ENCODE data around the gene ZBTB45. TPM values are rescaled to one million over a fixed set of nuclear protein-coding genes. Genes with fewer than 3 reads are reported as not detected.
A peak's percentile ranks its signal among the peaks of the same experiment; 100 is the strongest.
"Not testable (repeated sequence)": the region's sequence is repeated elsewhere in the genome, so short reads cannot be mapped to it uniquely, and the experiment has no call there.

Gene ZBTB45
- total and polyA plus RNA-seq, 9 of the 15 experiments (the other 6 are each of a cell fraction or from before 2014, with no cell fraction given), result 0.08 to 16.1 (median 1.8) TPM

DNA sequence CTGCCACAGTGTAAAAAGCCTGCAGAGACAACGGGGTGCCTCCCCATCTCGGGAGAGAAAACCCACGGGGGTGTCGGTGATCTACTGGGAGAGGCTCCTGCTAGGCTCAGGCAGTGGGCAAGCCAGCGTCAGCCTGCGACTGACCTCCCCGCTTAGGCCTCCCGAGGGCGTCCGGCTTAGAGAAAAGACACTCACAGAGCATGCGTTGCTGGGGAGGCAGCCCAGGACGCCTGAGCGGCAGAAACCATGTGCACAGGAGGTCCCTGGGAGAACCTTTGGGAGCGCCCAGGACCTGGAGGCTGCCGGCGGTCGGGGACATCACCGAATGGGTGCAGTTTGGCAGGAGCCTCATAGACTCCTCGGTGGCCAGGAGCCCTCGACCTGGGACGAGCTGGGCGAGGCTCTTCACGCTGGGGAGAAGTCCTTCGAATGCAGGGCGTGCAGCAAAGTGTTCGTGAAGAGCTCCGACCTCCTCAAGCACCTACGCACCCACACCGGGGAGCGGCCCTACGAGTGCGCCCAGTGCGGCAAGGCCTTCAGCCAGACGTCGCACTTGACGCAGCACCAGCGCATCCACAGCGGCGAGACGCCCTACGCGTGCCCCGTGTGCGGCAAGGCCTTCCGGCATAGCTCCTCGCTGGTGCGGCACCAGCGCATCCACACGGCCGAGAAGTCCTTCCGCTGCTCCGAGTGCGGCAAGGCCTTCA lies 48.6 kb downstream of the ZBTB45 start:
- H3K4me2 ChIP-seq (ENCODE audit: insufficient read depth, low read length); in situ Hi-C loops (cut with MboI); H3K27me3 ChIP-seq (ENCODE audit: control insufficient read depth in 2 of 2, insufficient read depth in 2 of 2, low read length in 2 of 2); BruUV-seq (replicated peaks); ATAC-seq; CTCF ChIA-PET (ENCODE audit: low intra/inter-chr PET ratio); H3K9ac ChIP-seq (ENCODE audit: insufficient read depth in 1 of 2, low read depth in 2 of 2, low read length in 2 of 2); DNase-seq (ENCODE audit: extremely low read depth in 1 of 4, low spot score in 3 of 4); H3K4me3 ChIP-seq; FAIRE-seq; intact Hi-C loops (cut with micrococcal nuclease); H3K9me3 ChIP-seq (replicated peaks; ENCODE audit: control insufficient read depth, insufficient read depth, low read depth, low read length); H3K27ac ChIP-seq (ENCODE audit: extremely low read depth, low read depth, low read length); H4K20me1 ChIP-seq (replicated peaks; ENCODE audit: control insufficient read depth, insufficient read depth, low read length); H2AFZ ChIP-seq (ENCODE audit: low read depth, low read length): not testable (repeated sequence)
- Histone ChIP-seq H3K36me3 (ENCODE audit: control insufficient read depth, insufficient read depth, low read length) (peaks cover 42% of the 10 kb centered on the region; the same call in 2 of the 3 replicates), H3K79me2 (ENCODE audit: control insufficient read depth, insufficient read depth, low read length) (peaks cover 26% of the 10 kb centered on the region), H3K9me1 (ENCODE audit: control insufficient read depth, insufficient read depth, low read length) (peaks cover 14% of the 10 kb centered on the region), H3K4me1 (replicated peaks in 1 of 2; ENCODE audit: control insufficient read depth in 2 of 2, insufficient read depth in 2 of 2, low read length in 2 of 2) (peaks cover 26 to 43% of the 10 kb centered on the region in 2 experiments)
- TF ChIP-seq FIP1L1 (IDR thresholded peaks at IDR 0.05; ENCODE audit: low read depth, low read length, poor library complexity, severe bottlenecking) (peak; percentile 19), POLR2G (IDR thresholded peaks at IDR 0.05; ENCODE audit: low read depth, low read length) (peak; percentile 63), POLR2A (conservative IDR thresholded peaks at IDR 0.05) (peak; percentile 29)
- POLR2A ChIA-PET, result interaction anchor here (0.6 kb wide), 1 partner anchor 288 kb away, joined by 3 read pairs; no protein-coding TSS in a partner anchor
- WGBS (ENCODE audit: insufficient coverage, low coverage, missing lambda C conversion rate), result 97% methylated on average over 10 of the region's 53 CpGs

Data from K562 (cell line).